HL-60 (cell line): ENCODE data around the gene ING2.
"Not testable (repeated sequence)": the region's sequence is repeated elsewhere in the genome, so short reads cannot be mapped to it uniquely, and the experiment has no call there.

ENCODE experiments used
- DNase-seq, 2 experiments: peaks; one replicate each; pipeline ENCODE4 v3.0.0-alpha.2; 2010 to 2020; ENCODE audit warnings: low read depth in 1 of 2, low spot score in 1 of 2
- H3K27ac ChIP-seq: fragments of 250-450 bp; sonication (Bioruptor Pico); replicated peaks from 2 replicates; pipeline ENCODE4 v1.5.1; 2020; ENCODE audit warnings: mild to moderate bottlenecking, moderate library complexity
- H3K27me3 ChIP-seq: fragments of 250-450 bp; sonication (Bioruptor Pico); 2 replicates; pipeline ENCODE4 v1.5.1; 2021; ENCODE audit warnings: mild to moderate bottlenecking, moderate library complexity; ENCODE audit not compliant: insufficient read depth, poor library complexity, severe bottlenecking
- H3K4me3 ChIP-seq: replicated peaks from 2 replicates; pipeline ENCODE4 v1.5.1; 2011; ENCODE audit warnings: mild to moderate bottlenecking, control low read depth, low read length; ENCODE audit not compliant: insufficient read depth
- GABPA ChIP-seq: IDR thresholded peaks from 2 replicates; pipeline ENCODE4 v1.6.1; 2012; ENCODE audit warnings: low read depth
- POLR2AphosphoS5 ChIP-seq: IDR thresholded peaks from 2 replicates; pipeline ENCODE4 v1.6.1; 2012; ENCODE audit warnings: low read depth
- SPI1 ChIP-seq: IDR thresholded peaks from 2 replicates; pipeline ENCODE4 v1.6.1; 2012; ENCODE audit warnings: low read depth, mild to moderate bottlenecking, borderline replicate concordance
- long read RNA-seq: library from polyadenylated mRNA; unstranded; transcript quantifications from one replicate; pipeline ENCODE4 v2.0.0, GENCODE V29; 2020
- TF ChIP-seq, protein P1 (sequence below): IDR thresholded peaks from 2 replicates; pipeline ENCODE4 v1.6.1; 2012; ENCODE audit warnings: low read depth; ENCODE audit not compliant: insufficient replicate concordance
- TF ChIP-seq, protein P2 (sequence below): IDR thresholded peaks from one replicate; pipeline ENCODE4 v1.5.1; 2011; ENCODE audit warnings: low read length, control low read depth, inconsistent platforms; ENCODE audit not compliant: insufficient read depth

Gene ING2, protein sequence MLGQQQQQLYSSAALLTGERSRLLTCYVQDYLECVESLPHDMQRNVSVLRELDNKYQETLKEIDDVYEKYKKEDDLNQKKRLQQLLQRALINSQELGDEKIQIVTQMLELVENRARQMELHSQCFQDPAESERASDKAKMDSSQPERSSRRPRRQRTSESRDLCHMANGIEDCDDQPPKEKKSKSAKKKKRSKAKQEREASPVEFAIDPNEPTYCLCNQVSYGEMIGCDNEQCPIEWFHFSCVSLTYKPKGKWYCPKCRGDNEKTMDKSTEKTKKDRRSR
- long read RNA-seq, transcript ING2-201 (2 exons, 1,189 nt) = major isoform, 9 of 10 reads
- long read RNA-seq, partial matches to known transcripts = 0 of 10 reads
- long read RNA-seq, other reads (novel, unspliced or antisense) = 0 of 10 reads

GRCh38 chr4:183504930-183505610 lies at the start of gene ING2:
Gene ING2 (plus strand): TSS chr4:183505058. CDS start chr4:183505196, 138 bp downstream.
- Histone ChIP-seq H3K27ac (peak within 1 kb of the TSS; percentile 96), H3K27me3 (no peaks in the 10 kb centered on the region), H3K4me3 (peak within 1 kb of the TSS; percentile 90)
- TF ChIP-seq SPI1 (no peak), POLR2AphosphoS5 (no peak), GABPA (no peak)
- TF ChIP-seq, protein P1, sequence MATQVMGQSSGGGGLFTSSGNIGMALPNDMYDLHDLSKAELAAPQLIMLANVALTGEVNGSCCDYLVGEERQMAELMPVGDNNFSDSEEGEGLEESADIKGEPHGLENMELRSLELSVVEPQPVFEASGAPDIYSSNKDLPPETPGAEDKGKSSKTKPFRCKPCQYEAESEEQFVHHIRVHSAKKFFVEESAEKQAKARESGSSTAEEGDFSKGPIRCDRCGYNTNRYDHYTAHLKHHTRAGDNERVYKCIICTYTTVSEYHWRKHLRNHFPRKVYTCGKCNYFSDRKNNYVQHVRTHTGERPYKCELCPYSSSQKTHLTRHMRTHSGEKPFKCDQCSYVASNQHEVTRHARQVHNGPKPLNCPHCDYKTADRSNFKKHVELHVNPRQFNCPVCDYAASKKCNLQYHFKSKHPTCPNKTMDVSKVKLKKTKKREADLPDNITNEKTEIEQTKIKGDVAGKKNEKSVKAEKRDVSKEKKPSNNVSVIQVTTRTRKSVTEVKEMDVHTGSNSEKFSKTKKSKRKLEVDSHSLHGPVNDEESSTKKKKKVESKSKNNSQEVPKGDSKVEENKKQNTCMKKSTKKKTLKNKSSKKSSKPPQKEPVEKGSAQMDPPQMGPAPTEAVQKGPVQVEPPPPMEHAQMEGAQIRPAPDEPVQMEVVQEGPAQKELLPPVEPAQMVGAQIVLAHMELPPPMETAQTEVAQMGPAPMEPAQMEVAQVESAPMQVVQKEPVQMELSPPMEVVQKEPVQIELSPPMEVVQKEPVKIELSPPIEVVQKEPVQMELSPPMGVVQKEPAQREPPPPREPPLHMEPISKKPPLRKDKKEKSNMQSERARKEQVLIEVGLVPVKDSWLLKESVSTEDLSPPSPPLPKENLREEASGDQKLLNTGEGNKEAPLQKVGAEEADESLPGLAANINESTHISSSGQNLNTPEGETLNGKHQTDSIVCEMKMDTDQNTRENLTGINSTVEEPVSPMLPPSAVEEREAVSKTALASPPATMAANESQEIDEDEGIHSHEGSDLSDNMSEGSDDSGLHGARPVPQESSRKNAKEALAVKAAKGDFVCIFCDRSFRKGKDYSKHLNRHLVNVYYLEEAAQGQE = no peak
- TF ChIP-seq, protein P2, sequence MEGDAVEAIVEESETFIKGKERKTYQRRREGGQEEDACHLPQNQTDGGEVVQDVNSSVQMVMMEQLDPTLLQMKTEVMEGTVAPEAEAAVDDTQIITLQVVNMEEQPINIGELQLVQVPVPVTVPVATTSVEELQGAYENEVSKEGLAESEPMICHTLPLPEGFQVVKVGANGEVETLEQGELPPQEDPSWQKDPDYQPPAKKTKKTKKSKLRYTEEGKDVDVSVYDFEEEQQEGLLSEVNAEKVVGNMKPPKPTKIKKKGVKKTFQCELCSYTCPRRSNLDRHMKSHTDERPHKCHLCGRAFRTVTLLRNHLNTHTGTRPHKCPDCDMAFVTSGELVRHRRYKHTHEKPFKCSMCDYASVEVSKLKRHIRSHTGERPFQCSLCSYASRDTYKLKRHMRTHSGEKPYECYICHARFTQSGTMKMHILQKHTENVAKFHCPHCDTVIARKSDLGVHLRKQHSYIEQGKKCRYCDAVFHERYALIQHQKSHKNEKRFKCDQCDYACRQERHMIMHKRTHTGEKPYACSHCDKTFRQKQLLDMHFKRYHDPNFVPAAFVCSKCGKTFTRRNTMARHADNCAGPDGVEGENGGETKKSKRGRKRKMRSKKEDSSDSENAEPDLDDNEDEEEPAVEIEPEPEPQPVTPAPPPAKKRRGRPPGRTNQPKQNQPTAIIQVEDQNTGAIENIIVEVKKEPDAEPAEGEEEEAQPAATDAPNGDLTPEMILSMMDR = no peak
- DNase-seq = peak in 1 of 2 experiments; percentile 25

- no peaks in the 10 kb centered on the region for H3K27me3 ChIP-seq
- peak in 1 of 2 experiments; percentile 22 for DNase-seq
- H3K27ac ChIP-seq = no peak overlapping the region
- TF ChIP-seq, protein P2 = no peak
- no peak for TF ChIP-seq GABPA
- TF ChIP-seq, protein P1 = no peak
- no peak for TF ChIP-seq POLR2AphosphoS5
- no peak for TF ChIP-seq SPI1
- H3K4me3 ChIP-seq = no peak overlapping the region
Measured at GRCh38 chr4:183455431-183456195, 49.2 kb upstream of the ING2 start.

GRCh38 chr4:183458005-183458404 lies 46.9 kb upstream of the ING2 start:
- Histone ChIP-seq H3K27me3 (no peaks in the 10 kb centered on the region), H3K27ac (no peak overlapping the region), H3K4me3 (no peak overlapping the region)
- DNase-seq = no peak
- no peak for TF ChIP-seq GABPA
- TF ChIP-seq, protein P1 = no peak
- no peak for TF ChIP-seq SPI1
- TF ChIP-seq POLR2AphosphoS5 = no peak

DNA sequence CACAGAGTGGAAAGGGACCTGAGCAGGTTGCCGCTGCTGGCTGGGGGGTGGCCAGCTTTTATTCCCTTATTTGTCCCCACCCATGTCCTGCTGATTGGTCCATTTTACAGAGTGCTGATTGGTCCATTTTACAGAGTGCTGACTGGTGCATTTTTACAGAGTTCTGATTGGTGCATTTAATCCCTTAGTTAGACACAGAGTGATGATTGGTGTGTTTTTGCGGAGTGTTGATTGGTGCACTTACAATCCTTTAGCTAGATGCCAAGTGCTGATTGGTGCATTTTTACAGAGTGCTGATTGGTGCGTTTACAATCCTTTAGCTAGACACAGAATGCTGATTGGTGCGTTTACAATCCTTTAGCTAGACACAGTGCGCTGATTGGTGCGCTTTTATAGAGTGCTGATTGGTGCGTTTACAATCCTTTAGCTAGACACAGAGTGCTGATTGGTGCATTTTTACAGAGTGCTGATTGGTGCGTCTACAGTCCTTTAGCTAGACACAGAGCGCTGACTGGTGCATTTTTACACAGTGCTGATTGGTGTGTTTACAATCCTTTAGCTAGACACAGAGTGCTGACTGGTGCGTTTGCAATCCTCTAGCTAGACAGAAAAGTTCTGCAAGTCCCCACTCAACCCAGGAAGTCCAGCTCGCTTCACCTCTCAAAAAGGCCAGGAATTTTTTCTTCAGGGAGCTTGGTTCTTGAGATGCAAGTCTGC lies 40.8 kb upstream of the ING2 start:
- not testable (repeated sequence) for H3K27me3 ChIP-seq, H3K4me3 ChIP-seq, DNase-seq, H3K27ac ChIP-seq

- not testable (repeated sequence) for DNase-seq, H3K4me3 ChIP-seq, H3K27ac ChIP-seq, H3K27me3 ChIP-seq
Measured at GRCh38 chr4:183465879-183466278, 39.0 kb upstream of the ING2 start.
